GM12878 (cell line): ENCODE measurements around the gene MATN1. TPM values are rescaled to one million over a fixed set of nuclear protein-coding genes. Genes with fewer than 3 reads are reported as not detected.

ENCODE experiments used
- ATAC-seq: fragments of 200-7000 bp; cut with Tn5 transposase; 3 replicates; pipeline ENCODE4 v1.9.1; 2020; ENCODE audit warnings: mild to moderate bottlenecking, moderate library complexity
- BruUV-seq: library from RNA; stranded (reverse); fragments of 400-500 nt; replicated peaks from 2 replicates; lab custom pipeline; 2021; lab: Mats Ljungman, UMichigan
- CTCF ChIA-PET: fragments of 300-600 bp; sonication (Branson Sonifier 250); formaldehyde crosslinking; extraction: SDS; loops from one replicate; lab custom pipeline; 2021; ENCODE audit warnings: inconsistent platforms; lab: Yijun Ruan, JAX
- POLR2A ChIA-PET: fragments of 350-600 bp; formaldehyde crosslinking; extraction: SDS; loops from one replicate; lab custom pipeline; 2021; ENCODE audit warnings: inconsistent platforms; lab: Charles Lee
- RAD21 ChIA-PET: fragments of 300-600 bp; sonication (Branson Sonifier 250); formaldehyde crosslinking; loops from one replicate; lab custom pipeline; 2023; ENCODE audit warnings: antibody characterized with exemption; ENCODE audit not compliant: unreplicated experiment; lab: Charles Lee
- SMC1A ChIA-PET: fragments of 300-600 bp; sonication (Branson Sonifier 250); formaldehyde crosslinking; loops from one replicate; lab custom pipeline; 2023; ENCODE audit not compliant: unreplicated experiment, uncharacterized antibody; lab: Charles Lee
- DNase-seq: peaks from one replicate; pipeline ENCODE4 v3.0.0-alpha.2; 2011; ENCODE audit warnings: low read depth, low spot score
- FAIRE-seq: peaks from 3 replicates; lab custom pipeline; 2011; peaks lifted over from hg19 to GRCh38; lab: Jason Lieb, UNC
- H2AFZ ChIP-seq: 2 replicates; pipeline ENCODE4 v1.6.0; 2011; ENCODE audit warnings: low read depth, low read length, control low read depth; ENCODE audit not compliant: control insufficient read depth
- H3K27ac ChIP-seq: 2 replicates; pipeline ENCODE4 v1.5.1; 2011; ENCODE audit warnings: control low read depth; ENCODE audit not compliant: control insufficient read depth, insufficient read depth
- H3K27me3 ChIP-seq, 2 experiments: replicated peaks in 1 of 2; 2 replicates each; pipeline versions ENCODE4 v1.6.0 to v1.6.1; 2011; ENCODE audit warnings: low read length in 1 of 2; ENCODE audit not compliant: control insufficient read depth in 2 of 2, insufficient read depth in 2 of 2
- H3K36me3 ChIP-seq, 2 experiments: 2 replicates each; pipeline ENCODE4 v1.5.1; 2011; ENCODE audit warnings: low read length in 1 of 2; ENCODE audit not compliant: control insufficient read depth in 2 of 2, insufficient read depth in 2 of 2
- H3K4me1 ChIP-seq: 2 replicates; pipeline ENCODE4 v1.6.1; 2011; ENCODE audit warnings: mild to moderate bottlenecking, low read length, moderate library complexity, mixed read lengths; ENCODE audit not compliant: control insufficient read depth, insufficient read depth
- H3K4me2 ChIP-seq: 2 replicates; pipeline ENCODE4 v1.6.0; 2011; ENCODE audit warnings: control low read depth; ENCODE audit not compliant: control insufficient read depth, insufficient read depth
- H3K4me3 ChIP-seq: fragments of 200-600 bp; sonication (generic); 2 replicates; pipeline ENCODE4 v1.5.1; 2016
- H3K79me2 ChIP-seq: 2 replicates; pipeline ENCODE4 v1.6.0; 2011; ENCODE audit warnings: low read length; ENCODE audit not compliant: control insufficient read depth, insufficient read depth
- H3K9ac ChIP-seq: 2 replicates; pipeline ENCODE4 v1.8.0; 2011; ENCODE audit warnings: low read length, control low read depth, mixed read lengths; ENCODE audit not compliant: control insufficient read depth, insufficient read depth
- H3K9me3 ChIP-seq: replicated peaks from 3 replicates; pipeline ENCODE4 v1.5.1; 2011; ENCODE audit warnings: mild to moderate bottlenecking, low read length; ENCODE audit not compliant: control insufficient read depth, insufficient read depth
- H4K20me1 ChIP-seq: 2 replicates; pipeline ENCODE4 v1.6.0; 2011; ENCODE audit not compliant: control insufficient read depth, insufficient read depth
- KDM1A ChIP-seq: fragments of 200-600 bp; sonication (generic); IDR thresholded peaks from 2 replicates; pipeline ENCODE4 v1.6.1; 2016; ENCODE audit warnings: borderline replicate concordance
- NBN ChIP-seq: fragments of 450-650 bp; IDR thresholded peaks from 2 replicates; pipeline ENCODE4 v1.6.1; 2016
- POLR2A ChIP-seq: IDR thresholded peaks from 2 replicates; pipeline ENCODE4 v1.6.1; 2011; ENCODE audit warnings: low read depth, mild to moderate bottlenecking, low read length
- POLR2AphosphoS5 ChIP-seq: IDR thresholded peaks from 2 replicates; pipeline ENCODE4 v1.6.1; 2011; ENCODE audit warnings: mild to moderate bottlenecking, low read length, inconsistent platforms
- SREBF1 ChIP-seq: IDR thresholded peaks from 2 replicates; pipeline ENCODE4 v1.6.1; 2012; ENCODE audit warnings: mild to moderate bottlenecking, low read length
- STAT3 ChIP-seq: IDR thresholded peaks from 2 replicates; pipeline ENCODE4 v1.6.1; 2011; ENCODE audit warnings: low read depth, low read length, improper control_type of control experiment
- SUZ12 ChIP-seq: fragments of 200-600 bp; sonication (generic); IDR thresholded peaks from one replicate; pipeline ENCODE4 v1.6.1; 2018; ENCODE audit warnings: antibody characterized with exemption, mild to moderate bottlenecking; ENCODE audit not compliant: unreplicated experiment
- TBL1XR1 ChIP-seq: IDR thresholded peaks from 2 replicates; pipeline ENCODE4 v1.6.1; 2012; ENCODE audit warnings: low read depth, low read length, improper control_type of control experiment
- WRNIP1 ChIP-seq: IDR thresholded peaks from 2 replicates; pipeline ENCODE4 v1.6.1; 2011; ENCODE audit warnings: low read depth, low read length, improper control_type of control experiment, borderline replicate concordance
- ZNF24 ChIP-seq: fragments of 450-650 bp; IDR thresholded peaks from 2 replicates; pipeline ENCODE4 v1.6.1; 2017; ENCODE audit warnings: antibody characterized with exemption, mild to moderate bottlenecking
- WGBS: methylation state at CpG from one replicate; pipeline ENCODE4 v1.1.6; 2016; ENCODE audit warnings: low lambda C conversion rate; ENCODE audit not compliant: insufficient replicate concordance, insufficient coverage; ENCODE audit errors: missing lambda C conversion rate; 5-methylcytosine and 5-hydroxymethylcytosine counted together
- in situ Hi-C: fragments of 300-500 bp; cut with MboI; formaldehyde crosslinking; loops from 9 replicates; pipeline ENCODE4 v1.14.3; 2018; ENCODE audit warnings: mixed read lengths
- intact Hi-C: fragments of 100-400 bp; cut with micrococcal nuclease; formaldehyde crosslinking; loops from one replicate; pipeline ENCODE4 v1.14.2; 2022; ENCODE audit not compliant: unreplicated experiment
- polyA plus RNA-seq, 11 experiments: library from polyadenylated mRNA; depleted of rRNA in 4 of 11; unstranded in 6 of 11; stranded (reverse) in 5 of 11; fragments of >200 nt; fragmentation: Nextera tagmentation in 4 of 11; fragmentation: Illumina TruSeq in 1 of 11; extraction: Ambion mirVana in 4 of 11; extraction: Trizol in 1 of 11; gene quantifications; 1 replicate in 1 of 11; 2 replicates in 10 of 11; pipeline versions ENCODE4 v1.2.1 to v1.2.3, GENCODE V29; 2011 to 2016; ENCODE audit warnings: inconsistent platforms in 2 of 11, missing spikeins in 2 of 11, low read depth in 1 of 11
- total RNA-seq, 4 experiments: library from RNA; depleted of rRNA in 3 of 4; stranded (reverse); fragments of >200 nt in 3 of 4; fragmentation: Illumina TruSeq in 1 of 4; extraction: Trizol in 1 of 4; gene quantifications; 2 replicates each; pipeline versions ENCODE4 v1.2.1 to v1.2.3, GENCODE V29; 2013 to 2021

MATN1 gene
- total and polyA plus RNA-seq, 10 of the 15 experiments (the other 5 are each of a cell fraction or from before 2014, with no cell fraction given) = 0.04 to 0.50 (median 0.10) TPM; not detected in 1

- Histone ChIP-seq H3K79me2 (peaks cover 32% of the 10 kb centered on the region), H3K27me3 (no peaks in the 10 kb centered on the region), H3K27ac (no peak overlapping the region), H3K4me1 (peaks cover 33% of the 10 kb centered on the region), H2AFZ (no peak overlapping the region), H3K36me3 (peaks cover 72 to 76% of the 10 kb centered on the region in 2 experiments), H3K4me2 (no peak overlapping the region), H3K4me3 (no peak overlapping the region), H3K9ac (no peak overlapping the region), H3K9me3 (no peaks in the 10 kb centered on the region), H4K20me1 (peaks cover 5% of the 10 kb centered on the region)
- RAD21 ChIA-PET = interaction anchor here (1.1 to 1.5 kb wide), 3 partner anchors 15 to 42 kb away, joined by 3 to 7 read pairs (median 3); no protein-coding TSS in a partner anchor
- ATAC-seq = no peak
- intact Hi-C loops (no loop called here), in situ Hi-C loops (no loop called here)
- SMC1A ChIA-PET = interaction anchor here (21.5 kb wide), 1 partner anchor 15 kb away, joined by 556 read pairs; the partner anchor contains the start of gene LAPTM5
- POLR2A ChIA-PET = interaction anchor here (0.7 to 22.5 kb wide), 2 partner anchors 19 to 23 kb away, joined by 3 to 741 read pairs; partner anchors contain the start of gene LAPTM5
- TF ChIP-seq WRNIP1 (no peak), KDM1A (no peak), NBN (no peak), ZNF24 (no peak), TBL1XR1 (no peak), POLR2AphosphoS5 (peak; percentile 47; the same call in 1 of the 2 replicates), SREBF1 (no peak), SUZ12 (no peak), STAT3 (no peak), POLR2A (peak; percentile 45; the same call in 1 of the 2 replicates)
- FAIRE-seq = no peak
- CTCF ChIA-PET = interaction anchor here (0.9 to 2.4 kb wide), 4 partner anchors 11 to 42 kb away, joined by 3 to 8 read pairs (median 4); no protein-coding TSS in a partner anchor
- 84% methylated on average over 14 of the region's 14 CpGs for WGBS
- no TSS peak for BruUV-seq
- DNase-seq = no peak
These were observed 14.1 kb upstream of the MATN1 start for GRCh38 chr1:30737357-30738039.
